GM19463 (cell line): ENCODE data around the gene LMF2.
"Not testable (repeated sequence)": the region's sequence is repeated elsewhere in the genome, so short reads cannot be mapped to it uniquely, and the experiment has no call there.

Experiments
- ATAC-seq: cut with Tn5 transposase; IDR thresholded peaks from one replicate; pipeline ENCODE4 v1.9.1; 2021; ENCODE audit warnings: mild to moderate bottlenecking, moderate library complexity; ENCODE audit not compliant: unreplicated experiment

The LMF2 gene

DNA sequence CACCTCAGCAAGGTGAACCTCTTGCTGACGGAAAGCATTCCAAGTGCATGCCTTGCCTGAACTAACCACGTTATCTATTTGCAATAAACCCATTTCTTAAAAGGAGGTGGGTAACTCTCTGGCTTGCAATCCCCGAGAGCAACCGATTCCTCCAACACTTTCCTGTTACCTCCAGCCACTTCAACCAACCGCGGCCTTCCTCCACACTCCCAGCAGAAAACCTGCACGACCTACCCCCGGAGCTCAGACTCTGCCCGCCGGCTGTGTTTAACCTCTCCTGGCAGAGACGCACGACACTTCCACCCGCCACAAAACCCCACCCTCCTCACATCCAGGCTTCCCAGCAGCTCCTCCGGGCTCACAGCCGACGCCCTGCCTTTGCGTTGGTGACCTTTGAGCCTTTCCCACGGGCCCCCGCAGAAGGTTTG, 17.2 kb upstream of the LMF2 start:
- no peak for ATAC-seq

DNA sequence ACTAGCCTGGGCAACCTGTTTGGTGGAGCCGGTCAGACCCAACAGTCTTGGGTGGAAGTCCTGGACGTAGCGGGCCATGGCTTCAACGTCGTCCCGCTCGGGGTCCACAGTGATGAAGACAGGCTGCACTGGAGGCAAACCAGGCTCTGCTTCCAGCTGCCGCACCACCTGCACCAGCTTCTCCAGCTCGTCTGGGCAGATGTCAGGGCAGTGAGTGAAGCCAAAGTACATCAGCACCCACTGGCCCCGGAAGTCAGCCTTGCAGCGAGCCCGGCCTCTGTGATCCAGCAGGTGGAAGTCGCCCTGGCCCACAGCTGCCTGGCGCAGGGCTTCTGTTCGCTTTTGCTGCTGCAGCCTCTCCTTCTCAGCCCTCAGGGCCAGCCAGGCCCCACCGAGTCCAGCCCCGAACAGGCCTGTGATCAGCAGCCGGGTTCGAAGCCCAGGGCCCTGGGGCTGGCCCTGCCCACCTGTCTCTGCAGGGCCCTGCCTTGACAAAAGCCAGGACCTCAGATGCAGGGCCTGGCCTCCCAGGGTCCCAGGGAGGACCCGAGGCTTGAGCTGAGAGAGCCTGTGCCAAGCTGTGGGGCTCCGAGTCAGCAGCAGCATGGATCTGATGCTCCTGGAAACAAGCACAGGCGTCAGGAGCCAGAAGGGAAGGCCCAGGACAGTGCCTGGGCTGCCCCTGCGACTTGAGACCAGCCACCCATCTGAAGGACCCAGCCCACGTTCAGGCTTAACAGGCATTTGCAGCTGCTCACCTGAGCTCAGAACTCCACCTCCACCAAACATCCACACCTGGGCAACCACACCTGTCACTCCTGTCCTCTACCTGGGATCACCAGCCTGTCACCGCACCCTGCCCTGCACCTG, 16.5 kb upstream of the LMF2 start:
- ATAC-seq = no peak

DNA sequence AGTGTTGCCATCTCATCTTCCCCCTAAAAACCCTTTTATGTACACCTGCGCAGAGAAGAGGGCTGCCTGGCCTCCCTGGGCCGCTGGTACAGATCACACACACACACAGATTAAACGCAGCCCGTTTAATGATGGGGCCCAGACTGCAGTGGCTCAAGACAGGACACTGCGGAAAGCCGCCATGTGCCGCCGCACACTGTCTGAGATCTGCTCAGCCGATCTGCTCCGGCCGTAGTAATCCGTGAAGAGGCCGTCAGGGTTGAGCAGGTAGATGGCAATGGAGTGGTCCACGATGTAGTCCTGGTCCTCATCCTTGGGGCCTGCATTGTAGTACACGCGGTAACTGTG, 15.9 kb upstream of the LMF2 start:
- no peak for ATAC-seq

DNA sequence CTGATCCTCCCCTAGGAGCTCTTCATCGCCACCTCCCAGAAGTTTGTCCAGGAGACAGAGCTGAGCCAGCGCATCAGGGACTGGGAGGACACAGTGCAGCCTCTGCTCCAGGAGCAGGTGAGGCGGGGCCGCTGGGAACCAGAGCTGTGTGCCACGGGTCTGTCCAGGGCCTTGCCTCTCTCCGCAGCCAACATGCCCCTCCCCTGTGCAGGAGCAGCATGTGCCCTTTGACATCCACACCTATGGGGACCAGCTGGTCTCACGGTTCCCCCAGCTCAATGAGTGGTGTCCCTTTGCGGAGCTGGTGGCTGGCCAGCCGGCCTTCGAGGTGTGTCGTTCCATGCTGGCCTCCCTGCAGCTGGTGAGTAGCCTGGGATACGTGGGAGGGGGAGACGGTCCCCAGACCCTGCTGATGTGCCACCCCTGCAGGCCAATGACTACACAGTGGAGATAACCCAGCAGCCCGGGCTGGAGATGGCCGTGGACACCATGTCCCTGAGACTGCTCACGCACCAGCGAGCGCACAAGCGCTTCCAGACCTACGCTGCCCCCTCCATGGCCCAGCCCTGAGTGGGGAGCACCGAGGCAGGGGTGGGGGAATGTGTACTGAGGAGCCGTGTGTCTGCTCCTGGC, 15.4 kb upstream of the LMF2 start:
- ATAC-seq = no peak

DNA sequence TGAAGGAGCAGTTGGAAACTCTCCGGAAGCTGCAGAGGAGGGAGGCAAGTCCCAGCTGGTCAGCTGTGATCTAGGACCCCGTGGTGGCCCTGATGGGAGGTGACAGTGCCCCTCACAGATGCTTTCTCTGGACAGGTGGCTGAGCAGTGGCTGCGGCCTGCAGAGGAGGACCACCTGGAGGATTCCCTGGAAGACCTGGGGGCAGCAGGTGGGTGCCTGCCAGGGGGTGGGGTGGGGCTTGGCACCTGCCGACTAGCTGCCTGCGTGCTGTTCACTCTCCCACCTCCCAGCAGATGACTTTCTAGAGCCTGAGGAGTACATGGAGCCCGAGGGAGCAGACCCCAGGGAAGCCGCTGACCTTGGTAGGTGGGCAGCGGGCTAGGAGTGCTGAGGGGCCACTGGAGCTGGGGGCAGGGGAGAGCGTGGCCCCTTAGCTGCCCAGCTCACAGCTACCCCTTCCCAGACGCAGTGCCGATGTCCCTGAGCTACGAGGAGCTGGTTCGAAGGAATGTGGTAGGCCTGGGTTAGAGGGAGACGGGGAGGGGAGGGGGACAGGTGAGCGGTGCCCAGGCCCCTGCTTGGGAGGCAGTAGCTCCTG, 14.8 kb upstream of the LMF2 start:
- ATAC-seq = no peak

DNA sequence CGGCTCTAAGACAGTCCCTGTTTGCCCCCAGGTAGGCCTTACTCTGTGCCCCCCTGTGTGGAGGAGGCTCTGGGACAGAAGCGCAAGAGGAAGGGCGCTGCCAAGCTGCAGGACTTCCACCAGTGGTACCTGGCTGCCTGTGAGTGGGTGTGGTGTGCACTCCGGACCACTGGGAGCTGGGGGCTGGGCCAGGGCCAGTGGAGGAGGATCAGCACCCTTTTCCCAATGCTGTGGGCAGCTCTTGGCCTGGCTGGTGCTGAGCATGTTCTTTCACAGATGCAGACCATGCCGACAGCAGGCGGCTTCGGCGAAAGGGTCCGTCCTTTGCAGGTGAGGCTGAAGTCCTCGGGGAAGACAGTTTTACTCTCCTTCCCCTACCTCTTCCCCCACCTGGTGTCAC, 14.2 kb upstream of the LMF2 start:
- ATAC-seq = no peak

DNA sequence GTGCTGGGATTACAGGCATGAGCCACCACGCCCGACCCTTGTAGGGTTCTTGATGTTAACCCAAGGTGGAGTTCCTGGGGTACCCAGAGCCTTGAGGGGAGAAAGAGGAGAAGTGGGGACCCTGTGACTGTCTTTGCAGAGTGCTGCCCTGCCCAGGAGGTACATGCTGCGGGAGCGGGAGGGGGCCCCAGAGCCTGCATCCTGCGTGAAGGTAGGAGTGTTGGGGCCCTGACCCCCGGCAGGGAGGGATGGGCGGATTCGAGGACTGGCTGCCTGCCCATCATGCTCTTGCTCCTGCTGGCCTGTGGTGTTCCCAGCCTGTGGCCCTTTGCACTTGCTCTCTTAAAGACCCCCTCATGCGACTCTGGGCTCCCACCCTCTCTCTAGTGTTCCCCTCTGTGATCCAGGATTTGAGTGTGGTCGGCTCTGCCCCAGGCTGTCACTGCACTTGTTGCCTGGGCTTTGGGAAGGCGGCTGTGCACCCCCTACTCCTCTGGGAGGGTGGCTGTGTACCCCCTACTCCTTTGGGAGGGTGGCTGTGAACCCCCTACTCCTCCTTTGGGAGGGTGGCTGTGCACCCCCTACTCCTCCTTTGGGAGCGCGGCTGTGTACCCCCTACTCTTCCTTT, 13.4 kb upstream of the LMF2 start:
- ATAC-seq = no peak

DNA sequence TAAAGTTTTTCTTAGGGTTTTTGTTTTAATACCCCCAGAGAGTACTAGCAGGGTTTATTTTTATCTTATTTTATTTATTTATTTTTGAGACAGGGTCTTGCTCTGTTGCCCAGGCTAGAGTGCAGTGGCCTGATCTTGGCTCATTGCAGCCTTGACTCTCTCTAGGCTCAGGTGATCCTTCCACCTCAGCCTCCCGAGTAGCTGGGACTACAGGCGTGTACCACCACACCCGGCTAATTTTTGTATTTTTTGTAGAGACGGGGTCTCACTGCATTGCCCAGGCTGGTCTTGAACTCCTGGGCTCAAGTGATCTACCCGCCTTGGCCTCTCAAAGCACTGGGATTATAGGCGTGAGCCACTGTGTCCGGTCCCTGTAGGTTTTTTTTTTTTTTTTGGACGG, 12.7 kb upstream of the LMF2 start:
- not testable (repeated sequence) for ATAC-seq

DNA sequence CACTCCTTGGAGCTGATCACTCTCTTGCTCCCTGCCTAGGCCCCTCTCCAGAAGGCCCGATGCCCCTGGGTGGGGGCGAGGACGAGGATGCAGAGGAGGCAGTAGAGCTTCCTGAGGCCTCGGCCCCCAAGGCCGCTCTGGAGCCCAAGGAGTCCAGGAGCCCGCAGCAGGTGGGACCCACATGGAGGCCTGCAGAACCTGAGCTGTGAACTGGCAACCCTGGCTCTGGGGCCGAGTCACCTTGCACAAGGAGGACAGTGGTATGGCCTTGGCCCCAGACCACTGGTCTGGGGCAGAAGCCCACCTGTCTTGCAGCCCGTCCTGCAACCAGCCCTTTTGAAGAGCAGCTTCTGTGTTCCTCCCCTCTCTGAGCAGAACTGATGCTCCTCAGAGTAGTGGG, 11.6 kb upstream of the LMF2 start:
- no peak for ATAC-seq

DNA sequence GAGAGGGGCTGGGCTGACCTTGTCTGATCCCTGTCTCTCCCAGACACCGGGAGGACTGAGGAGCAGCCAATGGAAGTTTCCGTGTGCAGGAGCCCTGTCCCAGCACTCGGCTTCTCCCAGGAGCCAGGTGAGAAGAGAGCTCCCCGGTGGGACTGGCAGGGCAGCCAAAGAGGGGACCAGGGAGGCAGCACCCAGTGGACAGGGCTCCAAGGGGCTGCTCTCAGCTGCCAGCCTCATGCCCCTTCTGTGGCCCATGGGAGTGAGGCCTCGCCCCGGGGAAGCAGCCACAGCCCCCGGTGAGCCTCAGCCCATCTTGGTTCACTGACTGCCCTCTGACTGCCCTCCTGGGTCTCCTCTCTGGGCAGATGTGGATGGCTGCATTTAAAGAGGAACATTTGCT, 11.1 kb upstream of the LMF2 start:
- no peak for ATAC-seq

DNA sequence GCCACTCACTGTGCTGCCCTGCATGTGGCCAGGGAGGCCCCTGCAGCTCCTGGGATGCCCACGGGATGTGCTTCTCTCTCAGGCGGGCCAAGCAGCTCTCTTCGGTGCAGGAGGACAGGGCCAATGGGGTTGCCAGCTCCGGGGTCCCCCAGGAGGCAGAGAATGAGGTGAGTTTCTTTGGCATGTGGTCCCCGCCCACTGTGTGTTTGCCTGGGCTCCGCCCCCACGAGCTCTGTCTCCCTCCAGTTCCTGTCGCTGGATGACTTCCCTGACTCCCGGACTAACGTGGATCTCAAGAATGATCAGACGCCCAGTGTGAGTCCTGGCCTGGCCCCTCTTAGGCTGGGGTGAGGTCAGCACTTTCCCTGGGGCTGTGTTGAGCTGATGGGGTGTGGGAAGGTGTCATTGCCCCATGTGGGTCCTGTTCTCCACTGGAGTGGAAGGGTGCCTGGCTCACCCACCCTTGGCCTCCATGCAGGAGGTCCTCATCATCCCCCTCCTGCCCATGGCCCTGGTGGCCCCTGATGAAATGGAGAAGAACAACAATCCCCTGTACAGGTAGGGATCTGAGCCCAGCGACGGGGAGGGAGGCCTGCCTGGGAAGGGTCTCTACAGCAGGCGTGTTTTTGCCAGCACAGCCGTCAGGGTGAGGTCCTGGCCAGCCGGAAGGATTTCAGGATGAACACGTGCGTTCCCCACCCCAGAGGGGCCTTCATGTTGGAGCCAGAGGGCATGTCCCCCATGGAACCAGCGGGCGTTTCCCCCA, 10.2 kb upstream of the LMF2 start:
- no peak for ATAC-seq

DNA sequence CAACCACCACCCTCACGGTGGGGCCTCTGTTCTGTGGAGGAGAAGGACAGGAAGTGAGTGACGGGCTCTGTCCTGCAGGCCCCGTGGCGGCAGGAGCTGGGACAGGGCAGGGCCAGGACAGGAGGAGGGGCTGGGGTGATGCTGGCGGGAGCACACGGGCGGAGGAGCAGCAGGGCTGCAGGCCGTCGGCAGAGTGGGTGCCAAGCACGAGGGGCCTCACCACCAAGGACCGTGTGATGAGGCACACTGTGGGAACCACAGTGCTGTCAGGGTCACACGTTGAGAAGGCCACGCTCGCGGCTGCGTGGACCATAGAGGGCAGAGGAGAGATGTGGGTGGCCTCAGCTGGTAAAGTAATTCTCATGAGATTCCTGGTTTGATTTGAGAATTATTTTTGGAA, 9.4 kb upstream of the LMF2 start:
- no peak for ATAC-seq

DNA sequence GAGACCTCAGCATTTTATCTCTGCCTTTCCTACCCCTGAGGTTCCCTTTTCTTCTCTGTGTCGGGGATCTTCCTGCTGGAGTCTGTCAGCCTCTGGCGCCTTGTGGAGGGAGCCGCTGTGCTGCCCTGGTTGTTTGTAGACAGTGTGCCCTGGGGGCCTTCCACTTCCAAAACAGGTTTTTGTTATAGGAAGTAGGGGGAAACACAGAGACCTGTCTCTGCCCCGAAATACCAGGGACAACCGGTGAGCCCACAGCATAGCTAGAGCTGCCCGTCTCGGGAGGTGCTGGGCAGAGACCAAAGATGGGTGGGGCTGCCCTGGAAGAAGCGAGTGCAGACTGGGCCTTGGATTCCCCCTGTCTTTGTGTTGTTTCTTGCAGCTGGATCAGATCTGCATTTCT, 8.6 kb upstream of the LMF2 start:
- no peak for ATAC-seq

DNA sequence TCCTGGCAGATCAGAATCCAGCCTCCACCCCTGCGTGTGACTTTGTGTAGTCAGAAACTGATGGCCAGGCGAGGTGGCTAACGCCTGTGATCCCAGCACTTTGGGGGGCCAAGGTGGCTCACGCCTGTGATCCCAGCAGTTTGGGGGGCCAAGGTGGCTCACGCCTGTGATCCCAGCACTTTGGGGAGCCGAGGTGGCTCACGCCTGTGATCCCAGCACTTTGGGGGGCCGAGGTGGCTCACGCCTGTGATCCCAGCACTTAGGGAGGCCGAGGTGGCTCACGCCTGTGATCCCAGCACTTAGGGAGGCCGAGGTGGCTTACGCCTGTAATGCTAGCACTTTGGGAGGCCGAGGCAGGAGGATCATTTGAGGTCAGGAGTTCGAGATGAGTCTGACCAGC, 5.7 kb upstream of the LMF2 start:
- ATAC-seq = no peak

DNA sequence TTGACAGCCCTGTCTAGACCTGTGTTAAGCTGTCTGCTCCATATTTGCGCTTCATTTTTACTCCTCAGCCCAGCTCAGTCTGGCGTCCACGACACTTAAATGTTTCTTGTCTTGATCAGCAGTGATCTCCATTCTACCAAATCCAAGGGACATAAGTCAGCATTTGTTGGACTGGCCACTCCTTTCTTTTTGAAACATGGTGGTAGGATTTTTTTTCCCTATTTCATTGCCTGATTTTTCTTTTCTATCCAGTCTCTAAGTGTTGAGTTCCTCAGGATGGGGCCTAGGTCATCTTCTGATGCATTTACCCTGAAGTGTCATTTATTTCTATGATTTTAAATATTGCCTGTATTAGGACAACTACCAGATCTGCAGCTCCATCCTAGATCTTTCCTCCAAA, 1.4 kb upstream of the LMF2 start:
- no peak for ATAC-seq

DNA sequence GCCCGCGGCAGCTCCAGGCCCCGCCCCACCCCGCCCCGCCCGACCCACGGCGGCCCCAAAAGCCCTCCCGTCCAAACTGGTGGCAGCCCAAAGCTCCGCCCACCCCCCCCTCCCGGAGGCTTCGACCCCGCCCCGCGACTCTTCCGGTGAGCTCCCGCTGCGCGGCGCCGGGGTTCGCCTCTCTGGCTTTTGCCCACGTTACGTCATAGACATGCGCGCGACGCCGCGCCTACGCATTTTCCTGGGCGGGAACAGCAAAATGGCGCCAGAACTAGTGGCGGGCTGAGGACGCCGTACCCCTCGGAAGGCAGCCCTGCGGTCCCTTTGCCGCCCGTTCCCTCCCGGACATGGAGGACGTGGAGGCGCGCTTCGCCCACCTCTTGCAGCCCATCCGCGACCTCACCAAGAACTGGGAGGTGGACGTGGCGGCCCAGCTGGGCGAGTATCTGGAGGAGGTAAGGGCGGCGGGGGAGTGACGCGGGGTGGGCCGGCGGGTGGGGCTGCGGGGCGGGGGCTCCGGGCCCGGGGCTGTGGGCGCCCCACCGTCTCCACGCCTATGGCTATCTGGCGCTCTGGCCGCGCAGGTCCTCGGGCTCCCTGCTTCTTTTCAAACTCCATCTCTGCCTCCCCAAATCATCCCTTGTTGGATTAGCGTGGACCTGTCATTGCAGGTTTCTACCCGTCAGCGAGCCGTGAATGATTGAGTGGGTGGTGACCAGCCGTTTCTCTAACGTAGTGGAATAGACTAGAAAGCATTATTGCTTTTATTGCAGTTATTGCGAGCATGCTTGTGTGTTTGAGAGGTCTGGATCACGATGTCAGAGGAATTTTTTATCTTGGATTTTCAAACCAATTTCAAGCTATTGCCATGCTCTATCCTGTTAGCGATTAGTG, 736 bp upstream of the LMF2 start, which contains the start of gene NCAPH2:
TSS of gene NCAPH2 (plus strand) at position 234 of the 894 bp plus-strand sequence. CDS start at position 348, 114 bp downstream.
- peak; percentile 65 for ATAC-seq

DNA sequence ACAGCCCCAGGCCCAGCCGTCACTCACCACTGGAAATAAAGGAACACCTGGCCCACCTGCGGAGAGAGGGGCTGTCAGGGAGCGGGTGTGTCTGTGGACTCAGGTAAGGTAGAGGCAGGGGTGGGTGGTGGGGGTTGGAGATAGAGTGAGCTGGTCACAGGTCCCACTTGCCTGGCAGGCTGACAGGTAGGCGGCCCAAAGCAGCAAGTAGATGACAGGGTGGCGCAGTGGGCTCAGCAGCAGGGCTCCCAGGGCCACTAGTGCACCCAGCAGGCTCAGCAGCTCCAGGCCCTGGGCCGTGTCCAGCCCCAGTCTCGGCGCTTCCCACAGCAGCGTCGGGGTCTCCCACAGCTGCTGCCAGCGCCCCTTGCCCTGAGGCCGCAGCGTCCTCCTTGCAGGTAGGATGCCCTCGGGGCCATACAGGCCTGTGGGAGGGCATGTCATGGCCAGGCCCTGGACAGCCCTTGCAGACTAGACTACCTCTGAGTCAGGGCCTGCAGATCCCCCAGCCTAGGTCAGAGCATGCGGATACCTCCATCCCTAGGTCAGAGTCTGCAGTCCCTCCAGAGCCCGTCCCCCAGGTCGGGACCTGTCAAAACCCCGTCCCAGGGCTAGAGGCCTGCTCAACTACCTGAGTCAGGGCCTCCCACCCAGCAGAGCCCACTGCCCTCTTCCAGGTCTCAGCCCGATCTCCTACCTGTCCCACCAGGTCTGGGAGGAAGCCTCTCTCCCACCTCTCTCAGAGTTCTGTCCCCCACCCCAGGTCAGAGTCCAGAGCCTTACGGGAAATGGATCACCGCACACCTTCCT, 686 bp downstream of the LMF2 start:
- no peak for ATAC-seq

DNA sequence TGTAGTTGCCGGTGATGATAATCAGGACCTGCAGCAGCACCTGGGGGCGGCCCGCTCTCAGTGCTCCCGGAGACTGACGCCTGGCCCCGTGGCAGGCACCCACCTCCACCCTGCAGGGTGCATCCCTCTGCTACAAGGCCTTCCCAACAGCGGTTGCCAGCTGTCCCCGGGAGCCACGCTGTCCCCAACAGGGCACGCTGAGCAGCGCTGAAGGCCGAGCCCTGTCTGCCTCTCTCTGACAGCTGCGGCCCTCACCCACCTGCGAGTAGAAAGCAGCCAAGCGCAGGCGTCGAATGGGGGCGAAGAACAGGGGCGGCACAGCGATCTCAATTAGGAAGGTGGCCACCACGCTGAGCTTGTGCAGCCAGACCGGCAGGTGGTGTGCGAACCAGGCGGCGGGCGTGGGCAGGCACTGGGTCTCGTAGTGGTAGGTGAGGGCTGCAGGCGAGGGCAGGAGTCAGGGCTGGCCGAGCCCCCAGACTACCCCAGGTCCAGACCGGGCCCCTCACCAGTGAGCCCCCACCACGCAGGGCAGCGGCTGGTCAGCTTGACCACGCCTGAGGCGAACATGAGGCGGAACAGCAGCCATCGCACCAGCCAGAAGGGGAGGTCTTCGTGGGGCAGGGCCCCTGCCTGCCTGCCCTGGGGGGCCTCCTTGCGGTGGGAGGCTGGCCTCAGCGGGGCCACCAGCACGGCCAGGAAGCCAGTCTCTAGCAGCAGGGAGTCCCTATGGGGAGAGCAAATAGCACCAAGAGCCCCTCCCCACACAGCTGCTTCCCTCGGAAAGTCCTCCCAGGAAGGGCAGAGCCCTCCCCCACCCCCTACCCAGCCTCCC, 1.5 kb downstream of the LMF2 start:
- no peak for ATAC-seq
